HG03571 (cell line): ENCODE data around the gene POC1A.

ENCODE experiments used
- ATAC-seq: cut with Tn5 transposase; IDR thresholded peaks from one replicate; pipeline ENCODE4 v1.9.1; 2021; ENCODE audit not compliant: unreplicated experiment

Gene POC1A

DNA sequence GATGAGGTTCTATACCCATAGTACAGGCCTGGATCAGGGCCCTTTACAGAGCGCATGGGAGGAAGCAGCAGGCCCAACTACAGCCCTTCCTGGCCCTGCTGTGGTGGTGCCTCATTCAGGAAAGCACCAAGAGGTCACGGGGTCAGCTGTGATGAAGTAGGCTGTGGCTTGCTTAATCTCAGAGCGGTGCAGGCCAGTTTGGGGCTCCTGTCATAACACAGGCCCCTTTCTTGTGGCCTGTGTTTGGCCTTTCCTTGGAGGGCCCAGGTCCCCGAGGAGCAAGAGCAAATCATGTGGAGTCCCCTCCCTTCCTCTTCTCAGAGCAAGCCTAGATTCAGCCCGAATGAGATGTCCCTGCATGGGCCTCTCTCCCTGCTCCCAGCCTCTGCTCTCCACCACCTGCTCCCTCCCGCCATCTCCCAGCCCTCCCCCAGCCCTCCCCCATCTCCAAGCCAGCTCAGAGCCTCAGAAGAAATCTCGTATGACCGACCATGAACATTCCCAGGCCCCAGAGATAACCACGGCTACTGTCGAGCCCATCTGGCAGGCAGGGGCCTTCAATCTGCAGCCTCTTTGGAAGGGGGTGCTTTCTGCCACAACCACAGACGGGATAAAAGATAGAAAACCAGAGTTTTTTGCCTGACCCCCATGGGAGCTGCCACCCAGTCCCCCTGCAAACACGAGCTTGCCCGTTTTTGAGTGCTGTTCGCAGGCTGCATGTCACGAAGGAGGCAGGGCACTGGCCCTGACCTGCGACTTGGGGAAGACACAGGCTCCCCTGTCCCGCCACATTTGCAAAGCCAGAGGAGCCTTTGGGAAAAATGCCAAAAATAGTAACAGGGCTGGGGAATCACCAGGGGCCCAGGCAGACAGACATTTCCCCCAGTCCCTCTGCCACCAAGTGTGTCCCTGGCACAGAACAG lies 65.5 kb downstream of the POC1A start:
- ATAC-seq, result no peak

DNA sequence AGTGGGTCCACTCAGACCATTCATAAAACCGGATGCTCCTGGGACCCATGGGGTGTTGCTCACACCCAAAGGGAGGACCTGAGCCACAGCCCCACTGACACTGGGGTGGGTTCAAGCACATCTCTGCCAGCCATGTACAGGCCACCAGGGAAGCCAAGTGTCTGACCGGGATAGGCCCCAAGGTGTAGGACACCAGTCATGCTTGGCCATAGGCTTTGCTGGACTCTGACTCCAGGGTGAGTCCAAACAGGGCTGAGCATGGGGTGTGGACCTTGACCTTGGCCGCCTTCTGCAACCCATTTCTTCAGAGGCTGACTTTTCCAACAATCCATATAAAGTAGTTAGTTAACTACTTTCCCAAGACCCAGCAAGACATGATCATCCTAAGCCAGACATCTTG lies 66.5 kb downstream of the POC1A start:
- no peak for ATAC-seq

DNA sequence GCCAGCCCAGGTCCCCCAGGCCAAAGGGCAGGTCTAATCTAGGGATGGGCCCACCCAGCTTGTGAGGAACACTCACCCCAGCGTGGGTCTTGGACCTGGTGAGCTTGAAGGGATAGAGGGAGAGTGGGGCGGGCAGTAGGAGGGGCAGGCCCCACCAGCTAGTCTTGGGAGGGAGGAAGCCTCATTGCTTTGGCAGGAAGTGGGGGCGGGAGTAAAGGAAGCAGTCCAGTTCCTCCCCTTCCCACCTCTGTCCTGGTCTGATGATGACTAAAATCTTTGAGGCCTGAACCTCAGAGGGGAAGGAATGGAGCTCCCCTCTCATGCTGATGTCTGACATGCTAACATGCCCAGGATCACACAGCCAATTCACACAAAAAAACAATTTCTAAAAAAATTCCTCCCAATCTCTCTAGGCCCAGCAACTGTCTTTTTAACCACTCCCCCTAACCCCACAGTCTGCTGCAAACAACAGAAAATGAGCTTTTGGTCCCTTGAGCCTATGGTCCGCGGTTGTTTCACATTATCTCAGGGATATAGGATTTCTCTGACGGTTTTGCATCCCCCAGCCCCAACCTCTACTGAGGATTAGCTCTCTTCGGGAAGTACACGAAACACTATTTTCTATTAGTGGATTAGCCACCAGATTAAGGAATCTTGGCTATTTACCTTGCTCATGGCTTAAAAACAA lies 67.1 kb downstream of the POC1A start:
- ATAC-seq, result no peak

- no peak for ATAC-seq
These were observed 67.8 kb downstream of the POC1A start for GRCh38 chr3:52086461-52086860.

DNA sequence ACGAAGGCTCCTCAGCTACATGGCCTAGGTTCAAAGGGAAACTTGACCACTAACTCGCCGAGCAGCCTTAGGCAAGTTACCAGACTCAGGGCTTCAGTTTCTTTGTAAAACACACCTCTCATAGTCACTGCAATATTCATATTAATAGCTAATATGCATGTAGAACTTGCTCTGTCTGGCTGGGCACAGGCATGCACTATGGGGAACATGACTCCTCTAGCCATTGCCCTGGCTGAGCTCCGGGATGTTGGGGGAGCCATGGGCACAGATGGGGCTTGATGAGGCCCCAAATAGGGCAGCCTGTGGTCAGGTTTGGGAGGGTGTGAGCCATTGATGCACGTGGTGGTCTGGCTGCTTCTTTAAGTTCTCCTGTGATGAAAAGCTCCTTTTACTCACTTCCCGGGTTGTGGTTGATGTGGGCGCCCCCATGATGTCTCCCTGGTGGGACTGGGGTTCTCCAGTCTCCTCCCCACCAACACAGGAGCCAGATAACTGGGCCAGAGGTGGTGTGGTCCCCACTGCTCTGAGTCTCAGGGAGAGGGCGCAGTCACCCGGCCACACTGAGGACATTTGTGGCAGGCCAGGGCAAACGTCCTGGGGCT lies 68.4 kb downstream of the POC1A start:
- ATAC-seq, result no peak

- no peak for ATAC-seq
These were observed 69.1 kb downstream of the POC1A start for GRCh38 chr3:52084954-52085680.

DNA sequence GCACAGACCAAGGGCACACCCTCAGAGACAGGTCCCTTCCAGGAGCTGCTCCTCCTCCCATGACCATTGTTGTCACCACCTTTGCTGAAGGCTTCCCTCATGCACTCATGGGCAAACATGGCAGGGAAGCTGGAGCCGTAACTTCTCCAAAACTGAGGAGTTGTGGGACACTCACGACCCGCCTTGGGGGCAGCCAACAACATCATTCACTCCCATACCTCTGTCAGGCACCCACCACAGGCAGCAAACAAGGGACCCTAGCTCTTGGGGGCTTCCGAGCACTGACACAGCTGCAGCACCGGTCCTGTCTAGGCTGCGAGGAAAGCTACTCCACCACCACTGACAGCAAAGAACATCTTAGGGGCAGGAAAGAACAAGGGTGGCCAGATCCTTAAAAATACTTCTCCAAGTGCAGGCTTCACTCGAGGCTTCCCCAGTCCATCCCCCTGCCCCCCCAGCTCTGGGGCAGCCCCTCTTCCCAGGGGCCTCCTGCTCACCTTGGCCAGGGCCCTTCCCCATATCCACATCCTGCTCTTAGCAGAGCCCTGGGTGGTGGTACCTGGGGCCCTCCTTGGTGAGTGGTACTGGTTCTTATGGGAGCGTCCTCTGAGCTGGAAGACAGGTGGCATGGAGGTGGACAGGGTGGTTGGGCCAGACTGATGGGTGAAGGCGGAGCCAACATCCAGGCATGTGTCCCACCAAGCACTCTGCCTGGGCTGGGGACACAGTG lies 69.8 kb downstream of the POC1A start:
- no peak for ATAC-seq

DNA sequence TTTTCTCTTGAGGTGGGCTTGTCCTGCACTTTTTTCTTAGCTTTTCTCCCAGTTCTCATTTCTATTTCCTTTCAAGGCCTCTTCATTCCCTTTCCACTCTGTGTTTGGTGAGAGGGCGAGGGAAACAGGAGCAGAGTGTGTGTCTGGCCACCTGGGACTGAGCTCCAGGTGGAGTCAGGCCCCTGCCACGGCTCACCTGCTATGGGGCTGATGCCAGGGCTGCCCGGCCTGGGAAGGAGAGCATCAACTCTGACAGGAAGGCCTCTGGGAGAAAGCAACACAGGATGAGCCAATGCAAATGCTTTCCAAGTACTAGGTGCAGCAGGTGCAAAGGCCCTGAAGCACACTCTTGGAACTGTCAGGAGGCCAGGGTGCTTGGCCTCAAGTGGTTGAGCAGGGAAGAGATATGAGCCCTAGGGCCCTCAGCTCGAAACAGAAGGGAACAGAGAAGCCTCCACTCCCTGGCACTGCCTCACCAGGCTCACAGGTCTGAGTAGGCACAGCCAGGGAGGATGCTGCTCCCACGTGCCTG lies 70.6 kb downstream of the POC1A start:
- no peak for ATAC-seq

GRCh38 chr3:52082951-52083350 lies 71.3 kb downstream of the POC1A start:
- no peak for ATAC-seq

DNA sequence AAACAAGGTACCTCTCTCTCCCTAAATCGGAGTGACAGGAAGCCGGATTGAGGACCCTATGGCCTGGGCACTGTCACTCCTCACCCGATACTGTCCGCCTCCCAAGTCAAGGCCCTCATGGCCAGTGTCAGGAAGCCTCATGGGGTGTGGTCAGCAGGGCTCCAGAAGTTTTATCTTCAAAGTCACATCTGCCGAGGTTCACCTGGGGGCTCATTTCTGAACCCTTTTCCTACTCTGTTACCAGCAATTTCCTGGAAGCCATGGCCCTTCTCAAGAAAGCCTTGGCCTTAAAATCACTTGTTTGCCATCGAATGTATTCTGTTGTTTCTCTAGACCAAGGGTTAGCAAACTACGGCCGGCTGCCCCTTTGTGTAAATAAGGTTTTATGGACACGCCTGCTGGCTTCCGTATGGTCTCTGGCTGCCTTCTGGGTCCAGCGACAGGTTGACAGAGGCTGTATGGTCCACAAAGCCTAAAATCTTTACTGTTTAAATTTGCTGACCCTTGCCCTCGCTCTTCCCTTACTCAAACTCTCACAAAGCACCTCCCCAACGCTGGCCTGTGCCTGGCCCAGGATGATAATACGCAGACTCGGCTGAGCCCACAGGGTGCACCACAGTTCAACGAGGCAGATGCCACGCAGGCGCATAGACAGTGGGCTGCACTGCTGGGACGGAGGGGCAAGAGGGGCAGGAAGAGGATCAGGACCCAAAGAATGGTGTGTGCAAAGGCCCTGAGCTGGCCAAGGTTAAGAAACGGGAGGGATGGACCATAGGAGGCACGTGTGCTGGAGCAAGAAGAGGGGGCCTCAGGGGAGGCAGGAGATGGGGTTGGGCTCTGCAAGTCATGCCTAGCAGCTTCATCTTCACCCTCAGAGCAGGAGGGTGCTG lies 73.1 kb downstream of the POC1A start:
- no peak for ATAC-seq

DNA sequence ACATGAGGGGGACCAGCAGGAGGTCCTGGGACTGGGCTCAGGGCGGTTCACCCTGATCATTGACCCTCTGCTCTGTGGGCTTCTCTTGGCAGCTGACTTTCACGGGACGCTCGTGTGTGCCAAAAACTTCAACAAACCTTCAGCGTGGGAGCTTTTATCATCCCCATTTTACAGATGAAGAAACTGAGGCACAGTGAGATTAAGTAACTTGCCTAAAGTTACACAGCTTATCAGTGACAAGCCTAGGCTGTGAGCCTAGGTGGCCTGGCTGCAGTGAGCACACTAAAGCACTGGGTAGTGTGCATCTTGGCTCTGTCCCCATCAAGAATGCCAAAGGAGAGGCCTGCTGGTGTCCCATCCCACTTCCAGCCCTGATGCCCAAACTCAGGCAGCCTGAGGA lies 74.3 kb downstream of the POC1A start:
- ATAC-seq, result no peak

DNA sequence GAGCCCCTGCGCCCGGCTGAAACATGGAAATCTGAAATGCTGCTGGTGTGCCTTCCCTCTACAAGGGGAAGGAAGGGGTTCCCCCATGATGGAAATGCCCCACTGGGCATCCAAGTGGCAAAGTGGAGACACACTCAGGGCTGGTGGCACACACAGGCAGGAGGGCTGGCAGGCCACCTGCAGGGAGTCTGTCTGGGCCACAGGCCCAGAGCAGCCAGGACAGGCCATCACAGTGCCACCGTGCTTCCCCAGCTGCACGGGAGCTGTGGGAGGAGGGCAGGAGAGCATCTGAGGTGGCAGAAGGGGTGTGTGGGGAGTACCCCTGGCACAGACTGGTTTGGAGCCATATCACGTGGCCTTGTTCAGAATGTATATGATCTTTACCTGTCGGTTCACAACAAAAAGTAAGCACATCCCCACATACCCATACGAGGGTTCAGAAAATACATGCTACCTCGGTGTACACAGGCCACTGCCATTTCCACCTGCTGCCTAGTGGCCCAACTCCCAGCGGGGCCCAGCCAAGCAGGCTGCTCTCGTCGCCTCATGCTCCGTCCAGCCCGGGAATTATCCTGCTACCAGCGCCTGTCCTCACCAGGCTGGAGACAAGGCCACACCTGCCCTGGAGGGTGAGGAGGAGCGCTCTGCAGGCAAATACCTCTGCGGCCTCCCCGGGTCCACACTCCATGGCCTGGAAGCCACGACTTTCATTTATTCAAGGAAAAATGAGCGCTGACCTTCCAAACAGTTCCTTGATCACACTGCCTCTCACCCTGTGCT lies 75.3 kb downstream of the POC1A start:
- ATAC-seq, result no peak

DNA sequence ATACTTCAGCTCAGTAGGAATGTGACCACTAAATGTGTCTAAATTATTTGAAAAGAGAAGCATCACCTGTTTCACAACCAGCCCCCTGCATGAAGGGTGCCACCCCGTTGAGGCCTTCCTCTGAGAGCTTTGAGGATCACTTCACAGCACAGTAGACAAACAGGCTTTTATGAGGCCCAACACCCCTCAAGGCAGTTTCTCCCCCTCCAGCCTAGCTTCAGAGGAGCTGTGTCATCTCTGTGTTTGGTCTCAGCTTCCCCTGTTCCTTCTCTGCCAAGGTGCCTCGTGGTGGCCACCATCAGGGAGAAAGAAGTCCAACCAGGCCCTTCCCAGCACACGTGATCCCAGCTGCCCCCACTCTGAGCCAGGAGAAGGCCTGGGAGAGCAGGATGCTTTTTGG lies 76.3 kb downstream of the POC1A start:
- ATAC-seq, result no peak

DNA sequence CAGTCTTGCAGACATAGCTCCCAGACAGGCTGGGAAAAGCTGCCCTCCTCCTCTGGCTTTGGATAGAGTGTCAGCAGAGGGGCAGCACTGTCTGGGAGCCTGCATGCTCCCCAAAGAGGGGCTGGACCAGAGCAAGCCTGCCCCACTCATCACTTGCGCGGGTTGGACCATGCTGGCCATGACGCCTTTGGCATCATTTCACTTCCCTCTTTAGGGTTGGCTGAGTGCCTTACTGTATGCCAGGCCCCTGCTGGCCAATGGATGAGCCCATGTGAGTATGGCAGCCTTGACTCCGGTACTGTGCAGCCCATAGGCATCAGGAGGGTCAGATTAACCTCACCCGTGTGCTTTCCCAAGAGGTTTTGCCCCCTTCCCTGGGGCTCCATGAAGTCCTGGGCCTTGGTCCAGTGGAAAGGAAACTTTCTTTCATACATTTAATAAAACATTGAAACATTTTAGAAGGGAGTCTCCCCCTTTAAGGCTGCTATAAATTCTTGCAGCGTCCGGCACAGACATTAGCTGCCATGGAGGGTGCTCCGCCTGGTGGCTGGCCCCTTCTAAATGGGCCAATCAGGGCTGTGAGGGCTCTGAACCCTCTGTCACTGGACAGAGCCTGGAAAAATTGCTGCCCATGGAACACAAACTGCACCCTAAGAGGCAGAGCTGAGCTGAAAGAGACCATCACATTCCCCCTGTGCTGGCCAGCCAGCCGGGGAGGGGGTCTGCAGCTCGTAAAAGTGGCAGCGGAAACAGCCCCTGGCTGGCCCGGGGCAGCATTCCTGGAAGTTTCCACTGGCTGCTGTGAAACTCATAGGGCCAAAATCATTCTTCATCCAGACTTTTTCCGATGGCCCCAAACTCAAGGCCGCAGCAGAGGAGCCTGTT lies 77.1 kb downstream of the POC1A start:
- no peak for ATAC-seq

DNA sequence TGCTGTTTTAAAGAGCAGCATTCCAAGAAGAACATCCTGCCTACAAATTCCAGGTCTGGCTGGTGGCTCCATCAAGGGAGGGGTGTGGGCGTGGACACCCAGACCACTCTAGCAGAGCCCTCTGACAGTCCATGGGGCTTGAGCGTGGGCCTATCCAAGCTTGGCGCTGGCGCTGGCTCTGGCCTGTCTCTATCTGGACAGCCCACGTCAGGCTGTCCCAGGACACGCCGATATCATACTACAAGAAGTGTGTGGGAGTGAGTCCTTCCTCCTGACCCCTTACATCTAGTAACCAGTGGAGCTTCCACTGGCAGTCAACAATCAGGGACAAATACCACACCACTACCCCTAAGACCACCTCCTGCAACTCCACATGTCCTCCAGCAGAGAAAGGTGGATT lies 80.7 kb downstream of the POC1A start:
- ATAC-seq, result no peak

GRCh38 chr3:52072471-52072870 lies 81.8 kb downstream of the POC1A start:
- ATAC-seq, result no peak

DNA sequence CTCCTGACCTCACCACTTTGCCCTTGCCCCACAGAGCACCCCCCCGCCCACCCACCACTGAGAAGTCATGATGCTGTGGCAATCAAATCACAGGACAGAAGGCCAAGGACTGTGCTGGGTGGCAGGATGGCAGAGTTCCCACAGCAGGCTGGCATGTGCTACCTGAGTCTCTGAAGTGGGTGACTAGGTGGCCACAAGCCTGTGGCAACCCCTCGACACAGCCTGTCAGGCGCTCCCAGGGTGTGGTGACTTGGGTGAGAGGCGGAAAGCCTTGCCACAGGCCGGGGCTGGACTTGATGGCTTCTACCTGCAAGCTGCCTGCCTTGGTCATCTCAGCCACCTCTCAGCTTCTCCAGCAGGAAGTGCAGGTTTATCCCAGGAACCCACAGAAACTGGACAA lies 82.2 kb downstream of the POC1A start:
- ATAC-seq, result no peak
